Endothelial cell of umbilical vein (primary cell): ENCODE data around the gene VGLL4. TPM values are rescaled to one million over a fixed set of nuclear protein-coding genes. Genes with fewer than 3 reads are reported as not detected.

Source experiments
- BruUV-seq: library from RNA; stranded (reverse); fragments of 400-500 nt; replicated peaks from 2 replicates; lab custom pipeline; 2021; lab: Mats Ljungman, UMichigan
- CTCF ChIA-PET: fragments of 300-600, 350-600 bp; sonication (Branson Sonifier 250); formaldehyde crosslinking; loops from one replicate; lab custom pipeline; 2021; ENCODE audit warnings: antibody characterized with exemption, inconsistent platforms; lab: Charles Lee
- POLR2A ChIA-PET: fragments of 300-600, 350-600 bp; sonication (Branson Sonifier 250); formaldehyde crosslinking; loops from one replicate; lab custom pipeline; 2021; ENCODE audit warnings: antibody characterized with exemption, inconsistent platforms; lab: Charles Lee
- DNase-seq: peaks from one replicate; pipeline ENCODE4 v3.0.0-alpha.2; 2011; ENCODE audit warnings: low read depth, low spot score
- FAIRE-seq: peaks from 2 replicates; lab custom pipeline; 2011; peaks lifted over from hg19 to GRCh38; lab: Jason Lieb, UNC
- H2AFZ ChIP-seq: 2 replicates; pipeline ENCODE4 v1.6.0; 2012; ENCODE audit warnings: low read depth, low read length, control low read depth, inconsistent platforms
- H3K27ac ChIP-seq: 2 replicates; pipeline ENCODE4 v1.5.1; 2011; ENCODE audit warnings: low read depth, mild to moderate bottlenecking, control low read depth, low read length, moderate library complexity; ENCODE audit not compliant: insufficient read depth
- H3K27me3 ChIP-seq, 2 experiments: 2 replicates each; pipeline versions ENCODE4 v1.6.0 to v1.6.1; 2011; ENCODE audit warnings: low read length in 2 of 2, mixed read lengths in 1 of 2; ENCODE audit not compliant: control insufficient read depth in 2 of 2, insufficient read depth in 2 of 2
- H3K36me3 ChIP-seq, 2 experiments: 2 replicates in 1 of 2; 3 replicates in 1 of 2; pipeline ENCODE4 v1.5.1; 2011; ENCODE audit warnings: low read length in 2 of 2, mild to moderate bottlenecking in 1 of 2, moderate library complexity in 1 of 2; ENCODE audit not compliant: control insufficient read depth in 2 of 2, insufficient read depth in 2 of 2; ENCODE audit errors: extremely low read depth in 1 of 2
- H3K4me1 ChIP-seq: 3 replicates; pipeline ENCODE4 v1.5.1; 2011; ENCODE audit warnings: mild to moderate bottlenecking, low read length; ENCODE audit not compliant: control insufficient read depth, insufficient read depth; ENCODE audit errors: extremely low read depth
- H3K4me2 ChIP-seq: 2 replicates; pipeline ENCODE4 v1.6.1; 2011; ENCODE audit warnings: low read length, control low read depth, mixed read lengths; ENCODE audit not compliant: insufficient read depth
- H3K4me3 ChIP-seq, 3 experiments: fragments of 200-600 bp in 1 of 3; sonication (generic), shearing (Covaris generic) in 1 of 3; replicated peaks in 1 of 3; 2 replicates each; pipeline ENCODE4 v1.5.1; 2011 to 2016; ENCODE audit warnings: control low read depth in 3 of 3, low read length in 3 of 3, mild to moderate bottlenecking in 2 of 3, inconsistent platforms in 1 of 3, low read depth in 1 of 3, moderate library complexity in 1 of 3; ENCODE audit not compliant: insufficient read depth in 1 of 3
- H3K79me2 ChIP-seq: 2 replicates; pipeline ENCODE4 v1.6.0; 2012; ENCODE audit warnings: low read length, inconsistent platforms; ENCODE audit not compliant: control insufficient read depth, insufficient read depth
- H3K9ac ChIP-seq: replicated peaks from 2 replicates; pipeline ENCODE3; 2011; ENCODE audit warnings: low read length, control low read depth; ENCODE audit not compliant: insufficient read depth; ENCODE audit errors: extremely low read depth
- H3K9me1 ChIP-seq: replicated peaks from 3 replicates; pipeline ENCODE4 v1.6.0; 2011; ENCODE audit warnings: mild to moderate bottlenecking, low read length; ENCODE audit not compliant: control insufficient read depth, insufficient read depth; ENCODE audit errors: extremely low read depth
- H3K9me3 ChIP-seq: replicated peaks from 2 replicates; pipeline ENCODE4 v1.5.1; 2012; ENCODE audit warnings: low read length, inconsistent platforms; ENCODE audit not compliant: control insufficient read depth, insufficient read depth
- H4K20me1 ChIP-seq: replicated peaks from 2 replicates; pipeline ENCODE3; 2011; ENCODE audit warnings: mild to moderate bottlenecking, low read length; ENCODE audit not compliant: control insufficient read depth, insufficient read depth; ENCODE audit errors: extremely low read depth
- CTCF ChIP-seq, 2 donors: IDR thresholded peaks; 1 replicate in 1 of 2; 2 replicates in 1 of 2; pipeline ENCODE4 v1.5.1; 2011; ENCODE audit warnings: low read length in 2 of 2, mild to moderate bottlenecking in 2 of 2, moderate library complexity in 2 of 2, control low read depth in 1 of 2, inconsistent platforms in 1 of 2, low read depth in 1 of 2; ENCODE audit not compliant: insufficient read depth in 1 of 2; ENCODE audit errors: extremely low read depth in 1 of 2
- EZH2 ChIP-seq: IDR thresholded peaks from 2 replicates; pipeline ENCODE4 v1.6.1; 2012; ENCODE audit warnings: borderline replicate concordance, low read depth, mild to moderate bottlenecking, moderate library complexity, low read length, inconsistent platforms; ENCODE audit not compliant: severe bottlenecking
- FOS ChIP-seq: IDR thresholded peaks from 2 replicates; pipeline ENCODE4 v1.6.1; 2011; ENCODE audit warnings: mild to moderate bottlenecking, low read length, moderate library complexity, borderline replicate concordance; ENCODE audit not compliant: insufficient read depth
- GATA2 ChIP-seq: IDR thresholded peaks from 2 replicates; pipeline ENCODE4 v1.7.0; 2011; ENCODE audit warnings: low read depth, mild to moderate bottlenecking, moderate library complexity, mixed read lengths, low read length; ENCODE audit not compliant: insufficient read length, insufficient read depth
- JUN ChIP-seq: IDR thresholded peaks from 2 replicates; pipeline ENCODE4 v1.6.1; 2011; ENCODE audit warnings: borderline replicate concordance, low read depth; ENCODE audit not compliant: insufficient read length, insufficient read depth
- MAX ChIP-seq: IDR thresholded peaks from 2 replicates; pipeline ENCODE4 v1.6.1; 2011; ENCODE audit not compliant: insufficient read depth, insufficient read length
- MYC ChIP-seq: IDR thresholded peaks from one replicate; pipeline ENCODE4 v1.6.1; 2011; ENCODE audit warnings: mild to moderate bottlenecking, low read depth, low read length
- POLR2A ChIP-seq: IDR thresholded peaks from 2 replicates; pipeline ENCODE4 v1.6.1; 2012; ENCODE audit warnings: low read depth, mild to moderate bottlenecking, control low read depth, low read length
- POLR2AphosphoS5 ChIP-seq: IDR thresholded peaks from 2 replicates; pipeline ENCODE4 v1.6.1; 2012; ENCODE audit warnings: low read depth, mild to moderate bottlenecking, control low read depth, low read length, moderate library complexity; ENCODE audit not compliant: insufficient read depth
- dilution Hi-C: fragments of 300-500 bp; cut with MboI; formaldehyde crosslinking; loops from one replicate; pipeline ENCODE4 v1.15.0; 2019; ENCODE audit warnings: low sequenced_read_pairs; ENCODE audit not compliant: extremely low pct_ligation_motif_present
- intact Hi-C: fragments of 100-400 bp; cut with micrococcal nuclease; formaldehyde crosslinking; loops from one replicate; pipeline ENCODE4 v1.10.0; 2022
- polyA plus RNA-seq, 4 experiments: library from polyadenylated mRNA; depleted of rRNA in 3 of 4; stranded (reverse) in 3 of 4; unstranded in 1 of 4; fragments of >200 nt; gene quantifications; 2 replicates each; pipeline versions ENCODE4 v1.2.1 to v1.2.3, GENCODE V29; 2011 to 2012; ENCODE audit warnings: missing spikeins in 1 of 4
- total RNA-seq: library from RNA; stranded (reverse); gene quantifications from 2 replicates; pipeline ENCODE4 v1.2.3, GENCODE V29; 2021

Gene VGLL4
- total and polyA plus RNA-seq, 2 donors (not counting 3 experiments of a cell fraction or from before 2014, with no cell fraction given): 67.0 to 78.9 TPM

GRCh38 chr3:11672363-11672762 is 28.6 kb upstream of the VGLL4 start:
- Histone ChIP-seq H3K9me1 (no peaks in the 10 kb centered on the region), H3K4me2 (no peak overlapping the region), H3K27ac (no peak overlapping the region), H3K27me3 (no peaks in the 10 kb centered on the region), H4K20me1 (no peaks in the 10 kb centered on the region), H2AFZ (no peak overlapping the region), H3K9ac (no peak overlapping the region), H3K4me3 (no peak overlapping the region), H3K79me2 (no peaks in the 10 kb centered on the region), H3K36me3 (no peaks in the 10 kb centered on the region), H3K9me3 (no peaks in the 10 kb centered on the region), H3K4me1 (peaks cover 11% of the 10 kb centered on the region)
- CTCF ChIA-PET: interaction anchor here (1.0 to 1.5 kb wide), 6 partner anchors 9 to 132 kb away, joined by 3 to 4 read pairs (median 3); no protein-coding TSS in a partner anchor
- FAIRE-seq (no peak), DNase-seq (no peak)
- no peak for TF ChIP-seq POLR2A
- no peak for TF ChIP-seq MAX
- no peak for TF ChIP-seq EZH2
- no peak for TF ChIP-seq FOS
- no peak for TF ChIP-seq MYC
- TF ChIP-seq POLR2AphosphoS5: no peak
- TF ChIP-seq JUN: no peak
- no peak for TF ChIP-seq CTCF (IDR thresholded peaks at IDR 0.05; ENCODE audit: extremely low read depth in 1 of 2, insufficient read depth in 1 of 2, low read depth in 1 of 2, low read length in 2 of 2)
- no peak for TF ChIP-seq GATA2
- intact Hi-C loops (no loop called here), dilution Hi-C loops (no loop called here)
- POLR2A ChIA-PET: no interaction called here
- BruUV-seq: no TSS peak
